NK-92 treated with Interleukin-12 subunit alpha and Interleukin-12 subunit beta, amount 100 ng/mL, for 24 hours (cell line): ENCODE data around the gene HIC2.
"Not testable (repeated sequence)": the region's sequence is repeated elsewhere in the genome, so short reads cannot be mapped to it uniquely, and the experiment has no call there.

ENCODE experiments used
- DNase-seq: peaks from one replicate; lab custom pipeline; 2025; lab: John Stamatoyannopoulos, UW

Gene HIC2

DNA sequence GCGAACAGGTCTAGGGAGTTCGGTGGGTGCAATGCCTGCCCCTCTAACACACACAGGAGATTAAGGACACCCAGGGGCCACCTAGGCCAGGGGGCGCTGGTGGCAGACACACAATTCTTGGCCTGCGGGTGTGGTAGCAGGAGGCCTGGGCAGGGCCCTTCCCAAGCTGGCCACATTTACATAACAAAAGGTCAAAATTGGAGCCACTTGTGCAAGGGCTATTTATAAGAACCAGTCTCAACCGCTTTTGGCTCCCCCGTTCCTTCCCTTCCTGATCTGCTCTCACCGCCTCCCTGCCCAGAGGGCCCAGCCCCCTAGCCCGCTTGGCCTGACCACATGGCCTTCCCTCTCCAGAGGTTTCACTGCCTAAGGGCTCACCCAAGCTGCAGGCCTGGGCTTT lies 75.1 kb downstream of the HIC2 start:
- DNase-seq: not testable (repeated sequence)

DNA sequence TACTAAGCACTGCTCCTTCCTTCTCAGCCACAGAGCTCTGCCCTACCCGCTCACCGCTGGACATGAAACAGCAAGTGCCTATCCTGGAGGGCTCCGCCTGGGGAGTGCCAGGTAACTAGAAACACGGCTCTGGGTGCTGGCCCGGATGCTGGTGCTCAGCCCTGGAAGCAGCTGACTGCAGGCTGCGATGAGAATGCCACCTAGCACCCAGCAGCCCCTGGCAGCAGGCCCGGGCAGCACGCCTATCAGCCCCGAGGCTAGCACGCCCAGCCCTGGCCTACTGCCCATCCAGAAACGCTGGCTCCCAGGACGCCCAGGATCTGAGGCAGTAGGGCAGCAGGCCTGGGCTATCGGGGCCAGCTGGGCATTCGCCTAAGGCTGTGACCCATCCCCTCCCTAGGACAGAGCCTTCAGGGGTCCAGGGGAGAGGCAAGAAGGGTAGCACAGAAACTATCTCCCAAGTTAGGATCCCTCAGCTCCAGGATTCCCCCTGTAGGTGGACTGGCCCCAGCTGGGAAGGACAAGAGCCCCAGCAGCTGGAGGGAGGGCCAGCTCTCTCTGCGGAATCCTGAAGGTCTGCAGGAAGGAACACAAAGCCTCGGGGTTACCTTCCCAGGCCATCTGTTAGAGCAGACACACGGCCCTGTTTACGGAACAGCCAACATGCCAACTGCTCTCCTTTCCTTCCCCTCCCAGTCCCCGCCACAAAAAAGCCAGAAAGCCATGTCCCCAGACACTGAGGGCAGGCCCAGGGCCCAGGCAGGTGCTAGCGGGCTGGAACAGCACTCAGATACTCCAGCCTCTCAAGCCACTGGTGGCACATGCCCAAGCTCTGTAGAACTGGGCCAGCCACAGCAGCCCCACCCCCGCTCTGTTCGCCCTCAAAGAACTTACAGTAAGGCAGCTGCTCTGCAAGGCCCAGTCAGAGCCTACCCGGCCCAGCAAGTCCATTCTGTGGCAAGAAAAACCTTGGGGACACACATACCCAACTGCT lies 76.9 kb downstream of the HIC2 start:
- not testable (repeated sequence) for DNase-seq

DNA sequence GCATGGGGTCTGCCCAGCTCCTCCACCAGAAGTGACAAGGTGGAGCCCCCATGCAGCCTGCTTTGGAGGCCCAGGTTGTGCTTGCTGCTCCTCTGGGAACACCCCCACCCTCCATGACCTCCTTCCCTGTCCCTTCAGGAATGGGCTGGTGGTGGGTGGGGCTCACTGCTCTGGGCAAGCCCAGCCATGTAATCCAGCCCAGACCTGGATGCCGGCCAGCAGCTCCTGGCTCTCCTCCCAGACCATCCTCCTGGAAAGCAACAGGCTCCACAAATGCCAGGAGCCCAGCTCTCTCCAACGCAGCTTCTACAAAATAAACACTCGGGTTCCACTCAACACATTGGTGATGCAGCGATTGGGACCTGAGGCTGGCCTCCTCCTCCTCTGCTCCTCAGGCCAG lies 80.8 kb downstream of the HIC2 start:
- not testable (repeated sequence) for DNase-seq

- not testable (repeated sequence) for DNase-seq
These were observed 81.3 kb downstream of the HIC2 start for GRCh38 chr22:21498489-21498888.

- not testable (repeated sequence) for DNase-seq
These were observed 82.7 kb downstream of the HIC2 start for GRCh38 chr22:21499623-21500506.
